ENCODE data around the gene SLC25A19. TPM values are rescaled to one million over a fixed set of nuclear protein-coding genes. Genes with fewer than 3 reads are reported as not detected.
A peak's percentile ranks its signal among the peaks of the same experiment; 100 is the strongest.

The SLC25A19 gene
- total RNA-seq, 1 donor, result 11.0 TPM

DNA sequence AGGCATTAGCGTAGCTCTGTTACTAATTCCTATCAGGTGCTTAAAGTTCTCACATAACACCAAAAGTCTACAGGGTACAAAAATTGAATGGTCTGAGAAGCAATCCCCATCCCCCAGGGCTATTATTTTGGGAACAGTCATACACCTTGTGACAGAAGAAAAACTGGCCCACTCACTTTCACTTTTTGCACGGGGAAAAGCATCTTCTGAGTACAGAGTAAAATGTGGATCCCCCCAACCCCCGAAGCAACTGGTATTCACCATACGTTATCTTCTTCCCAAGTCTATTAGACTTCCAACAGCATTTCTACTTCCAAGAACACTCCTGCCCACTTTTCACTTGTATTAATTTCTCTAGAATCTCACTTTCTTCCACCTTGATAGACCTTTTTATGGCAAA, 39.7 kb downstream of the SLC25A19 start:
- TF ChIP-seq, protein P1, sequence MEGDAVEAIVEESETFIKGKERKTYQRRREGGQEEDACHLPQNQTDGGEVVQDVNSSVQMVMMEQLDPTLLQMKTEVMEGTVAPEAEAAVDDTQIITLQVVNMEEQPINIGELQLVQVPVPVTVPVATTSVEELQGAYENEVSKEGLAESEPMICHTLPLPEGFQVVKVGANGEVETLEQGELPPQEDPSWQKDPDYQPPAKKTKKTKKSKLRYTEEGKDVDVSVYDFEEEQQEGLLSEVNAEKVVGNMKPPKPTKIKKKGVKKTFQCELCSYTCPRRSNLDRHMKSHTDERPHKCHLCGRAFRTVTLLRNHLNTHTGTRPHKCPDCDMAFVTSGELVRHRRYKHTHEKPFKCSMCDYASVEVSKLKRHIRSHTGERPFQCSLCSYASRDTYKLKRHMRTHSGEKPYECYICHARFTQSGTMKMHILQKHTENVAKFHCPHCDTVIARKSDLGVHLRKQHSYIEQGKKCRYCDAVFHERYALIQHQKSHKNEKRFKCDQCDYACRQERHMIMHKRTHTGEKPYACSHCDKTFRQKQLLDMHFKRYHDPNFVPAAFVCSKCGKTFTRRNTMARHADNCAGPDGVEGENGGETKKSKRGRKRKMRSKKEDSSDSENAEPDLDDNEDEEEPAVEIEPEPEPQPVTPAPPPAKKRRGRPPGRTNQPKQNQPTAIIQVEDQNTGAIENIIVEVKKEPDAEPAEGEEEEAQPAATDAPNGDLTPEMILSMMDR (IDR thresholded peaks at IDR 0.05; ENCODE audit: insufficient read depth, low read length), result no peak
- H3K4me3 ChIP-seq (ENCODE audit: low read depth, low read length), result no peak overlapping the region
- no peak for DNase-seq (ENCODE audit: low read depth)

DNA sequence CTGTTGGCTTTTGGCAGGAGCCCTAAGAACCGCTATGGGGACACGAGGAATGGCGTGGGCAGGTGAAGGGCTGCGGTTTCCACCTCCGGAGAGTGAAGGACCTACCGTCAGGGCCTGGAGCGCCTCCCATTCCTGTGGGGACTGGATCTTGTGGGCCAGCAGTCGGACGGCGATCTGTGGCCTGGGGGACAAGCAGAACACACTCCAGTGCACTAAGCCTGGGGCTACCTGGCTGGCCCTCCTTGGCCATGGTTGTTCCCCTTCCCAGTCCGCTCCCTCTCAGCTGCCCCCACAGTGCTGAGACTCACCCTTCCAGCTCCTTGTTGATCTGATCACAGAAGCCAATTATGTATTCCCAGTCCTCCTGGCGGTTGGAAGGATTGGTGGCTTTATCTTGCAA, 42.8 kb downstream of the SLC25A19 start:
- no peak for DNase-seq (ENCODE audit: low read depth)
- TF ChIP-seq, protein P1 (IDR thresholded peaks at IDR 0.05; ENCODE audit: insufficient read depth, low read length), result no peak

DNA sequence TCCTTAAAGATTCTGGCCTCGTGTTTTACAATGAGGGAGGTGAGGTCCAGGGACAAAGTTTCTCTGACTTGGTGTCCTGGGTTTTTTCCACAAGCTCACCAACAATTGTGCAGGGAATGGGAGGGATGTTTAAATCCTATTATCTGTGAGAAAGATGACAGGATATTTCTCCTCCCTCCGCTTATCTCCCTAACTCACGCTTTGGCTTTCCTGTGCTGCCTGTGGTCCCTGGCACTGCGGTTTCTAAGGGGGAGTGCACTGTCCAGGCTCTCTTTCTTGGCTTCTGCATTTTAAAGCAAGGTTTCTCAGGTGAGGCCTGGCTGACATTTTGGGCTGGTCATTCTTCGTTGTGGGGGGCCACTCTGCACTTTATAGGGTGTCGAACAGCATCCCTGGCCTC, 44.2 kb downstream of the SLC25A19 start:
- no peak for DNase-seq (ENCODE audit: low read depth)
- TF ChIP-seq, protein P1 (IDR thresholded peaks at IDR 0.05; ENCODE audit: insufficient read depth, low read length), result no peak
- H3K4me3 ChIP-seq (ENCODE audit: low read depth, low read length), result no peak overlapping the region

More for the DNA sequence above, 42.8 kb downstream of the SLC25A19 start:
- H3K4me3 ChIP-seq (ENCODE audit: low read depth, low read length), result no peak overlapping the region

DNA sequence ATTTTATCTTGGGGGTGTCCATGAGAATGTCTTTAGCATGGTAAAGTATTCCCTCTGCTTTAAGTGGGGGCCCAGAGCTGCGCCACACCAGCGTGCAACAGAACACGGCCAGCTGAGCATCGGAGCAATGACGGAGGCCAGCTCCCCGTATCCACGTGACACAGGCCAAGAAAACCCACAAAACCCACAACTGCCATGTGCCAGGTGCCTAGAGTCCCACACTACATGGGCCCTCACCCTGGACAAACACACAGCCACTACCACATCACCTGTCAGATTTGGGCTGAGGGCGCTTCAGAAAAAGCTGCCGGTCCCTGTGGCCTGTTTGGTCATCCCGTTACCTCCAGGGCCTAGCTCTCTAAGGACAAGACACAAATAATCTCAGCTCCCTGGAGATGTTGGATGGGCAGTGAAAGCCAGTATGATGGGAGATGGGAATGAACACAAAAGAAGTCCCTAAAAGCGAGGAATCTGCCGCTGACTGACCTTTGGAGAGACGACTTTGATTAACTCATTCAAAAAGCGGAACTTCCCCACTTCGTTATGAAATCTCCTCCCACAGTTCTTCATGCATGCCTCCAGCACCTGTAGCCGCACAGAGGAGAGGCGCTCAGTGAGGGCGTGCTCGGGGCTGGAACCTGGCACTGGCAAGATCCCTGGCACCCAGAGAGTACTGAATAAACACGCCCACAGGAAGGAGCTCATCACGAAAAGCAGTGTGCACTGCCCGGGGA, 44.9 kb downstream of the SLC25A19 start:
- TF ChIP-seq, protein P1 (IDR thresholded peaks at IDR 0.05; ENCODE audit: insufficient read depth, low read length), result no peak
- no peak overlapping the region for H3K4me3 ChIP-seq (ENCODE audit: low read depth, low read length)
- no peak for DNase-seq (ENCODE audit: low read depth)

DNA sequence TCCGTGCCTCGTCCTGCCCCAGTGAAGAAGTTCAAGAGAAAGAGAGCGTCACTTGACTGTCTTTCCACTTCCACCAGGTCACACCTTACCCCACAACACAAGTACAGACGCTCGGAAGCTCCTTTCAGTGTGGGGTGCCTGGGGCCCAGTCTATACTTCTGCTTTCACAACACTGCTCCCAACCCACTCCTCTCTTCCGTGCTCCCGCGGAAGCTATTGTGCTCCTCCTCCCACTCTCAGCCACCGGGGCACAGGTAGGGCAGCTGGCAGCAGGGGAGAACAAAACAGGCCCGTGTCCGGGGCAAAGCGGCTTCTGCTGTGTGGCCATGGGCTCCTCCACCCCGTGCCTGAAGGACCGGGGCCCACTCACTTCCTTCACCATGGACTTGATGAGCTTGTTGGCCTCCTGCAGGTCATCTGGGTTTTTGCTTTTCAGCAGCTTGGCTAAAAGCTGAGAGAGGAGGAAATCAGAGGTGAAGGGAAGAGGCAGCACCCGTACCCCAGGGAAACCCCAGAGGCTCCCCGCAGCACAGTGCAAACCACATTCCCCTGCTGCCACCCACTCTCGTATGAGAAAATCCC, 46.7 kb downstream of the SLC25A19 start:
- no peak for DNase-seq (ENCODE audit: low read depth)
- H3K4me3 ChIP-seq (ENCODE audit: low read depth, low read length), result no peak overlapping the region
- TF ChIP-seq, protein P1 (IDR thresholded peaks at IDR 0.05; ENCODE audit: insufficient read depth, low read length), result no peak

DNA sequence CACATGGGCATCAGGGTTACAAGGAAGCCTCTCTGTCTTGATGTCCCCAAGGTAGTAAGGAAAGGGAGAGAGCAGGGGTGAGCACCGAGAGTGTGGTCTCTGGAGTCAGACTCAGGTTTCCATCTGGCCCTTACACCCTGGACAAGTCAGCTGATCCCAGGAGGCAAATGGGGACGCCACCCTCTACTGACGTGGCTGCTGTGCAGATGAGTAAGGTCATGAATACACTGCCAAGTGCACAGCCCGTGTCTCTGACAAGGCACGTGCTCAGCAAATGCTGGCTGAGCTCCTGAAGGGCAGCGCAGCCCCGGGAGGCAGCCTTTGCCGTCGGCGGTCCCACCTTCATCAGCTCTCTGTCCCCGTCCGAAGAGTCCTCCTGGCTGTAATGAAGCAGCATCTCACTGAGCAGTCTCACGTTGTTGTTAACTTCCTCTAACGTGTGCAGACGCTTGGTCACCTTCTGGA, 47.2 kb downstream of the SLC25A19 start:
- no peak overlapping the region for H3K4me3 ChIP-seq (ENCODE audit: low read depth, low read length)
- TF ChIP-seq, protein P1 (IDR thresholded peaks at IDR 0.05; ENCODE audit: insufficient read depth, low read length), result no peak
- DNase-seq (ENCODE audit: low read depth), result peak; percentile 83
